Natural killer cell (primary cell): ENCODE data around the gene RGS14. TPM values are rescaled to one million over a fixed set of nuclear protein-coding genes. Genes with fewer than 3 reads are reported as not detected.

Source experiments
- ATAC-seq, 3 donors: fragments of 150-1000 bp in 2 of 3; fragments of 200-7000 bp in 1 of 3; cut with Tn5 transposase; 1 replicate in 1 of 3; 2 replicates in 2 of 3; pipeline ENCODE4 v1.10.0; 2021; ENCODE audit warnings: mild to moderate bottlenecking in 2 of 3, moderate library complexity in 2 of 3
- DNase-seq, 2 donors: peaks; one replicate each; pipeline versions ENCODE4 v3.0.0 to v3.0.0-alpha.2; 2013 to 2021; ENCODE audit warnings: mixed read lengths in 1 of 2
- H3K27ac ChIP-seq: one replicate; pipeline ENCODE4 v1.5.1; 2013; ENCODE audit warnings: mild to moderate bottlenecking, low read length
- H3K27me3 ChIP-seq: one replicate; pipeline ENCODE4 v1.6.1; 2013; ENCODE audit warnings: low read length; ENCODE audit not compliant: control insufficient read depth, insufficient read depth
- H3K36me3 ChIP-seq: one replicate; pipeline ENCODE4 v1.6.1; 2013; ENCODE audit warnings: low read length; ENCODE audit not compliant: control insufficient read depth, insufficient read depth
- H3K4me1 ChIP-seq: one replicate; pipeline ENCODE4 v1.6.1; 2013; ENCODE audit warnings: low read length; ENCODE audit not compliant: control insufficient read depth, insufficient read depth
- H3K4me3 ChIP-seq: one replicate; pipeline ENCODE4 v1.5.1; 2013; ENCODE audit warnings: low read length
- H3K9me3 ChIP-seq: one replicate; pipeline ENCODE4 v1.6.1; 2013; ENCODE audit warnings: low read length; ENCODE audit not compliant: control insufficient read depth, insufficient read depth
- H3K27ac Mint-ChIP-seq, 2 donors: one replicate each; pipeline ENCODE4 v1.8.0; 2022; ENCODE audit warnings: mild to moderate bottlenecking in 2 of 2, mixed read lengths in 2 of 2, moderate library complexity in 1 of 2
- H3K27me3 Mint-ChIP-seq, 2 donors: one replicate each; pipeline ENCODE4 v1.8.0; 2022; ENCODE audit warnings: low read depth in 2 of 2, mixed read lengths in 2 of 2
- H3K36me3 Mint-ChIP-seq: one replicate; pipeline ENCODE4 v1.8.0; 2022; ENCODE audit warnings: mixed read lengths
- H3K4me1 Mint-ChIP-seq, 2 donors: one replicate each; pipeline ENCODE4 v1.8.0; 2022; ENCODE audit warnings: mixed read lengths in 2 of 2
- H3K4me3 Mint-ChIP-seq: one replicate; pipeline ENCODE4 v1.8.0; 2022; ENCODE audit warnings: mild to moderate bottlenecking, moderate library complexity, mixed read lengths
- H3K9me3 Mint-ChIP-seq, 2 donors: one replicate each; pipeline ENCODE4 v1.8.0; 2022; ENCODE audit warnings: mixed read lengths in 2 of 2
- WGBS: methylation state at CpG from one replicate; pipeline ENCODE4 v1.1.7; 2013; ENCODE audit warnings: missing lambda C conversion rate; ENCODE audit not compliant: insufficient coverage; 5-methylcytosine and 5-hydroxymethylcytosine counted together
- intact Hi-C: fragments of 100-400 bp; cut with micrococcal nuclease; formaldehyde crosslinking; loops from one replicate; pipeline ENCODE4 v1.14.2; 2022
- total RNA-seq, 4 donors: library from RNA; stranded (reverse); fragments of 120-200 nt in 1 of 4; gene quantifications; one replicate each; pipeline versions ENCODE4 v1.2.3 to v1.2.4, GENCODE V29; 2013 to 2022
- TF ChIP-seq, protein P1 (sequence below): fragments of 200-600 bp; IDR thresholded peaks from one replicate; pipeline ENCODE4 v1.8.0; 2022; ENCODE audit warnings: antibody characterized with exemption

Gene RGS14
- total RNA-seq, 3 donors from 2014 or later (not counting 1 experiment from before 2014, with no cell fraction given): 57.3 to 87.0 (median 66.1) TPM

DNA sequence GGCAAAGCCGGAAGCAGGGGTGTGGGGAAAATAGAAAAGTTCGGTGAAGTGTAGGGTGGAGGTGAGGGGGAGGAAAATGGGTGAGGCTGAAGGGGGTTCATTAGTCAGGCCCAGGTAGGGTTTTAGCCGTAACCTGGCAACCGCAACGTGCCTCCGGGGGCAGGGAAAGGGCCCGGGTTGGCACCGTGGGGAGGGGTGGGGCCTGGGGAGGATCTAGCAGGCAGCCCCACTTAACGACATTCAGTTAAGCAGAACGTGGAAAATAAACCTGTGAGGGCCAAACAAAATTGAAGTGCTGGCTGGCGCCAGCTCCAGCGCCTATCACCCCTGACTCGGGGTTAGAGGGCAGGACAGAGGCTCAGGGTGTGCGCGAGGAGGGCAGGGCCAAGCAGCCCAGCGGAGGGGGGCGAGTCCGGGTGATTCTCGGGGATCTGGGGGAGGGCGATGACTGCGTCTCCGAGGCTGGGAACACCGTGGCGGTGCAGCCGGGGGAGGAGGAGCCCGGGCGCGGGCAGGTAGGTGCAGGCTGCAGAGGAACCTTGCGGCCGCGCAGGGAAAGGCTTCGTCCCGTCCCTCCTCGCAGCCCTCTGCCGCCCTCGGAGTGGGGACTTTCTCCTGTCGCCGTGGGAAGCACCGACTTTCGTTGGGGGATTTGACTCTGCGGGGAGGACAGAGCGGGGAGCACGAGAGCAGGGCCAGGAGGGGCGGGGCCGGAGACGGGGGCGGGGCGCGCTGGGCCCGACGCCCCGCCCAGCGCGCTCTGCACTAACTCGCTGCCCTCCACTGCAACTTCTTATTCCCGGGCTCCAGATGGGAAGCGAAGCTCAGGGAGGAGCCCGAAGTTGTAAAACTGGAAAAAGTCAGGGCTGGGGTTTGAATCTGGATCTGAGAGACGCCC lies 5.1 kb downstream of the RGS14 start:
- Histone ChIP-seq H3K9me3 (no peaks in the 10 kb centered on the region), H3K27me3 (no peaks in the 10 kb centered on the region), H3K4me3 (peak overlapping the region; percentile 29), H3K27ac (peak overlapping the region; percentile 40), H3K4me1 (peaks cover 65% of the 10 kb centered on the region), H3K36me3 (peaks cover 33% of the 10 kb centered on the region)
- no peaks in the 10 kb centered on the region for H3K9me3 Mint-ChIP-seq
- H3K27ac Mint-ChIP-seq: peak overlapping the region; percentile 29 to 85
- peak overlapping the region; percentile 78 for H3K4me3 Mint-ChIP-seq
- peak; percentile 47 to 90 for DNase-seq
- TF ChIP-seq, protein P1, sequence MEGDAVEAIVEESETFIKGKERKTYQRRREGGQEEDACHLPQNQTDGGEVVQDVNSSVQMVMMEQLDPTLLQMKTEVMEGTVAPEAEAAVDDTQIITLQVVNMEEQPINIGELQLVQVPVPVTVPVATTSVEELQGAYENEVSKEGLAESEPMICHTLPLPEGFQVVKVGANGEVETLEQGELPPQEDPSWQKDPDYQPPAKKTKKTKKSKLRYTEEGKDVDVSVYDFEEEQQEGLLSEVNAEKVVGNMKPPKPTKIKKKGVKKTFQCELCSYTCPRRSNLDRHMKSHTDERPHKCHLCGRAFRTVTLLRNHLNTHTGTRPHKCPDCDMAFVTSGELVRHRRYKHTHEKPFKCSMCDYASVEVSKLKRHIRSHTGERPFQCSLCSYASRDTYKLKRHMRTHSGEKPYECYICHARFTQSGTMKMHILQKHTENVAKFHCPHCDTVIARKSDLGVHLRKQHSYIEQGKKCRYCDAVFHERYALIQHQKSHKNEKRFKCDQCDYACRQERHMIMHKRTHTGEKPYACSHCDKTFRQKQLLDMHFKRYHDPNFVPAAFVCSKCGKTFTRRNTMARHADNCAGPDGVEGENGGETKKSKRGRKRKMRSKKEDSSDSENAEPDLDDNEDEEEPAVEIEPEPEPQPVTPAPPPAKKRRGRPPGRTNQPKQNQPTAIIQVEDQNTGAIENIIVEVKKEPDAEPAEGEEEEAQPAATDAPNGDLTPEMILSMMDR: no peak
- WGBS: 8% methylated on average over 59 of the region's 59 CpGs
- H3K27me3 Mint-ChIP-seq: no peaks in the 10 kb centered on the region
- H3K4me1 Mint-ChIP-seq: peaks cover 28 to 60% of the 10 kb centered on the region in 2 donors
- intact Hi-C loops: loop anchor here (5.0 kb wide), 1 partner anchor 36 kb away; no protein-coding TSS in a partner anchor
- H3K36me3 Mint-ChIP-seq: no peaks in the 10 kb centered on the region
- ATAC-seq: peak; percentile 77 to 89 (median 86)

DNA sequence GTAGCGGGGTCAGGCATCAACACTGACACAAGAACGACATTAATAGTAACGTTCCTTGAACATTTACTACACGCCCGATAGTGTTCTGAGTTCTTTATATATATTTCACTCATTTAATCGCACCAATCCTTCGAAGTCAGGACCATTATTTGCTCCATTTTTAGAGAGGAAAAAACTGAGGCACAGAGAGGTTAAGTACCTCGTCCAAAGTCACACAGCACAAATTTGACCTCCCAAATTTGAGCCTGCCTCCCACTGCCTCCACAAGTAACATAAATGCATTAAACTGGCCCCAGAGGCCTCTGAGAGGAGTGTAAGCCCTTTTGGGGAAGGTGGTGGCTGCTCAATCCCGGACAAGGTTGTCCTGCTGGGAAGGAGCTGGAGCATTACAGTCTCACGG lies 5.8 kb downstream of the RGS14 start:
- 71% methylated on average over 9 of the region's 10 CpGs for WGBS
- Mint-ChIP-seq H3K27me3 (no peaks in the 10 kb centered on the region), H3K4me1 (peaks cover 31 to 57% of the 10 kb centered on the region in 2 donors), H3K4me3 (peak overlapping the region; percentile 37), H3K27ac (no peak overlapping the region), H3K9me3 (no peaks in the 10 kb centered on the region), H3K36me3 (no peaks in the 10 kb centered on the region)
- DNase-seq (no peak), ATAC-seq (no peak)
- H3K27me3 ChIP-seq: no peaks in the 10 kb centered on the region
- TF ChIP-seq, protein P1: no peak
- no peak overlapping the region for H3K4me3 ChIP-seq
- intact Hi-C loops: loop anchor here (5.0 kb wide), 1 partner anchor 36 kb away; no protein-coding TSS in a partner anchor
- peaks cover 40% of the 10 kb centered on the region for H3K36me3 ChIP-seq
- peaks cover 58% of the 10 kb centered on the region for H3K4me1 ChIP-seq
- no peaks in the 10 kb centered on the region for H3K9me3 ChIP-seq
- H3K27ac ChIP-seq: no peak overlapping the region

DNA sequence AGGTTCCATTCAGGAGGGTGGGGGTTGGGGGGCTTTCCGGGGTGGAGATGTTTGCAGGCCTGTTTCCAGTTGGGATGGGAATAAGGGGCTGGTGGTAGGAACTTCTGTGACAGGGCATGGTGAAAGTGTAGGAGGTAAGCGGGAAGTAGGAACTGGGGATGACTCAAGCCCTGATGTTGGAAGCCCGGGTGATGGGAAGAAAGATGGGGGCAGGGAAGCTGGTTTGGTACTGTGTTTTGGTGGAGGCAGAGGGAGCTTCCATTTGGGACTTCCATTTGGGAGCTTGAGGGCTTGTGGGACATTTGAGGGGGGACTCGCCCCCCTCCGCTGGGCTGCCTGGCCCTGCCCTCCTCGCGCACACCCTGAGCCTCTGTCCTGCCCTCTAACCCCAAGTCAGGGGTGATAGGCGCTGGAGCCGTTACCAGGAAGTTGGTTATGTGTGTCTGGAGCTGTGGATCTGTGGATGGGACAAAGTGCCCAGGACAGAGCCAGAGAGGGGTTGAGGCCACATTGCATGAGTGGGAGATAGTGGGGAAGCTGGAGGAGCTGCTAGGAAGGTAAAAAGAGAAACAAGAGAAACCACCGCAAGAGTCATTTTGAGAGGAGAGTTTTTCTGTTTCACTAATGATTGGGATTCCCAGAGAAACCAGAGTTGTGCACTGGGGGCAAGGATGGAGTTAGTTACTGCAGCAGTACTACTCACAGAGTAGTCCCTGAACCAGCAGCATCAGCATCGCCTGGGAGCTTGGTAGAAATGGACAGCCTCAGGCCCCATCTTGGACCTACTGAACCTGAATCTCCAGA lies 6.6 kb downstream of the RGS14 start:
- H3K4me1 Mint-ChIP-seq: peaks cover 32 to 57% of the 10 kb centered on the region in 2 donors
- DNase-seq (no peak), ATAC-seq (no peak)
- no peaks in the 10 kb centered on the region for H3K27me3 Mint-ChIP-seq
- no peaks in the 10 kb centered on the region for H3K9me3 Mint-ChIP-seq
- Histone ChIP-seq H3K36me3 (peaks cover 46% of the 10 kb centered on the region), H3K4me3 (no peak overlapping the region), H3K9me3 (no peaks in the 10 kb centered on the region), H3K4me1 (peaks cover 52% of the 10 kb centered on the region), H3K27me3 (no peaks in the 10 kb centered on the region), H3K27ac (no peak overlapping the region)
- no peak overlapping the region for H3K27ac Mint-ChIP-seq
- no peak overlapping the region for H3K4me3 Mint-ChIP-seq
- no peaks in the 10 kb centered on the region for H3K36me3 Mint-ChIP-seq
- intact Hi-C loops: loop anchor here (5.0 kb wide), 1 partner anchor 37 kb away; no protein-coding TSS in a partner anchor
- TF ChIP-seq, protein P1: no peak
- 74% methylated on average over 11 of the region's 11 CpGs for WGBS
